Esophagus muscularis mucosa (tissue), 3 donors: ENCODE results near the gene MLC1.

Source experiments
- CTCF ChIP-seq, 3 experiments: fragments of 200-600 bp in 2 of 3; fragments of 450-650 bp in 1 of 3; sonication (generic) in 2 of 3; IDR thresholded peaks; one replicate each; pipeline ENCODE4 v1.5.1; 2017 to 2019; ENCODE audit warnings: antibody characterized with exemption in 3 of 3, mild to moderate bottlenecking in 2 of 3, moderate library complexity in 1 of 3
- POLR2A ChIP-seq: fragments of 450-650 bp; IDR thresholded peaks from one replicate; pipeline ENCODE4 v1.6.1; 2017; ENCODE audit warnings: antibody characterized with exemption, moderate library complexity, mild to moderate bottlenecking, low read depth
- POLR2AphosphoS5 ChIP-seq, 2 donors: sonication (generic); formaldehyde crosslinking; IDR thresholded peaks; one replicate each; pipeline ENCODE4 v1.6.1; 2017; ENCODE audit warnings: antibody characterized with exemption in 2 of 2

- no peak for TF ChIP-seq CTCF (IDR thresholded peaks at IDR 0.05)
- no peak for TF ChIP-seq POLR2A
- TF ChIP-seq POLR2AphosphoS5 (IDR thresholded peaks at IDR 0.05), result no peak
These were observed 13.1 kb downstream of the MLC1 start for GRCh38 chr22:50072167-50072555.
